HG03558 (cell line): ENCODE results near the gene SNED1.
"Not testable (repeated sequence)": the region's sequence is repeated elsewhere in the genome, so short reads cannot be mapped to it uniquely, and the experiment has no call there.

Experiments
- ATAC-seq: cut with Tn5 transposase; IDR thresholded peaks from one replicate; pipeline ENCODE4 v1.9.1; 2021; ENCODE audit warnings: moderate number of reproducible peaks; ENCODE audit not compliant: unreplicated experiment; ENCODE audit errors: extremely low read depth

SNED1 gene

DNA sequence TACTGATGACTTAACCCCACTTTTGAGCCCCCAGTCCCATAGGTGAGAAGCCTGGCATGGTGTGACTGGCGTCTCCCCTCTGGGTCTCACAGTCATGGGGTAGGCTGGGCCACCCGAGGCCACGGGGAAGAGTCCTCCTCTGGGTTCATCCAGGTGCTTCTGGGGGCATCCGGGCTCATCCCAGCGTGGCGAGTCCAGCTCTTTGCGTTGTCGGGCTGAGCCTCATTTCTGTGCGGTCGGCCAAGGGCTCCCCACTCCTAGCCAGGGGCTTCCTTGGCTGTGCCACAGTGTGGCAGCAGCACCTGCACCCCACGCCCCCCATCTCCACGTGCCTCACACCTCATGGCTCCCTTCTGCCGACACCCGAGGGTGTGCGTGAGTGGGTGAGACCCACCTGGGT is 27.6 kb upstream of the SNED1 start:
- no peak for ATAC-seq

DNA sequence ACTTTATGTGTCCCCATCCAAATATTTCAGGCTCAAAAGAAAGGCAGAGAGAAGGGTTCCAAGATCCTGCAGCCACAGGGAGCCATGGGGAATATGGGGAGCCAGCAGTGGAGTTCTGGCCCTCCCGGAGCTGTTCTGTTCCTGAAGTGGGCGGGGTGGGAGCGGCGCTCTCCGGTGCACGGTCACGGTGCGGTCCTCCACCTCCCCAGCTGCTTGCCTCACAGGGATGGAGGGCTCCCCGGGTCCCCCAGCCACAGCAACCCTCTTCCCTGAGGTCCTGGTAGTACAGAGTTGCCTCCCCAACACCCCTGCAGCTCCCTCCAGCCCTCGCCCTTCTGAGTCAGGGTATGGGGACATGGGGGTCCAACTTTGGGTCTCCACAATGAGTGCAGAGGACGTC is 26.2 kb upstream of the SNED1 start:
- no peak for ATAC-seq

DNA sequence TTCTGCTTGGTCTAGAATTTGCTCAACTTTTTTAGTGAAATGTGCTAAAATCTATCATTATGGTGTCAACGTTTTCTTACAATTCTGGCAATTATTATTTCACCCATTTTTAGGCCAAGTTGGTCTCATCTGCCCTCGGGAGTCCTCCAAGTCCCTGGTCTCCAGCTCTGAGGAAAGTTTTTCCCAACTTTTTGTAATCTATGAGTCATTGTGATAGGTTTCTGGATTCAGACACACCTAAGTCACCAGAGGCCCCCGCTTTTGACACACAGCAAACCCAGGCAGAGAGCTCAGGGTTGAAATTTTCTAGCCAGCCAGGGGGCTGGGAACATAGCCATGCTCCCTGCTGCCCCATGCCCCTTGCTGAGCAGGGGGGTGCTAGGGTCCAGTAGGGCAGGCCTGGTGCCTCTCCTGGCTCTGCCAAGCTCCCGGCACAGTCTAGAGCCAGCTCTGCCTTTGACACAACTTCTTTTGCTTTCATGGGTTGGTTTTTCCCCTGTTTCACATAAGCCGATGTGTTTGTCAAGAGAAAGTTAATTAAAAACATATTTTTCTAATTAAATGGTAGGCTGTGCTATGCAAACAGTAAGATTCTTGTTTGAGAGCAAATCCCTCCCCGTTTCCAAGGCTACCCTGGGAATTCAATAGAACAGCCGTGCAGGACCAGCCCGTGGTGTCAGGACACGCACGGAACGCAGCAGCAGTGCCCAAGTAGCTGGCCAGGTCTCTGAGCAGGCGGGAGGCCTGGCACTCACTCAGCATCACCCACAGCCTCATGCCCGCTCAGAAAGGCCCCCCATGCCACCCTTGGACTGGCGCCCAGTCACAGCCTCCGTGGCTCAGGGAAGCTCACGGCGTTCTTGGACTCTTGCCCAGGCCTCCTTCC is 25.5 kb upstream of the SNED1 start:
- no peak for ATAC-seq

DNA sequence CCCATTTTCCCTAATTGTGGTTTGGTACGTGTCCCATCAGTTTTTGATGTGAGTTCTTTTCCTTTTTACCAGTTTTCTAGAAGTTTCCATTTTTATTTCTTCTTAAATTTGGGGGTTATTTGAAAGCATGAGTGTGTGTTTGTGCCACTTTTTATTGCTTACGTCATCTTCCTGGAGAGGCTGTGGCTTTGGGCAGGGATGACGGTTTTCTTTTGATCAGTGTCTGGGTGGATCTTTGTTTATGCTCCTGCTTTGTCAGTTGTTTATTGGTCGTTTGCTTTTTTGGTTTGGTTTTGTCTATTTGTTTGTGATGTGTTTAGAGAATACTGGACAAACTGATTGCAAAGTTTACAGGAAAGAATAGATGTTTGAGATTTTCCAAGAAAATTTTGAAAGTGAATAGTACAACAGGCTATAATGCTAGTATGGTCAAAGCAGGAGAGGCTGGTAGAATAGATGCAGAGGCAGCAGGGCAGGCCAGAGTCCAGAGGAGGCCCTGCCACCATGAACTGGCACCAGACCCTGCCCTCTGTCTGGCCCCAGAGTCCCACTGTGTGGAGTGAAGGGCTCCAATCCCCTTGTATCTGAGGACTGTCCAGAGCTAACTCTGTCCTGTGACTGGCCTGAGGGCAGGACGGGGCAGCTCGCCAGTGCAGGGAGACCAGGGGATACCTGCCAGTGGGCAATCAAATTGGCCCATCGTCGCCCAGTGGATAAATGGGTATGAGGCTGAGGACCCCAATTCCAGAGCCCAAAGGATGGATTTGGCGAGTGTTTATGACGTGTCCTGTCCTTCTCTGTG is 23.4 kb upstream of the SNED1 start:
- no peak for ATAC-seq

- not testable (repeated sequence) for ATAC-seq
Observed at GRCh38 chr2:240975903-240976302, 22.5 kb upstream of the SNED1 start.

GRCh38 chr2:240981280-240981679 is 17.1 kb upstream of the SNED1 start:
- ATAC-seq = no peak

DNA sequence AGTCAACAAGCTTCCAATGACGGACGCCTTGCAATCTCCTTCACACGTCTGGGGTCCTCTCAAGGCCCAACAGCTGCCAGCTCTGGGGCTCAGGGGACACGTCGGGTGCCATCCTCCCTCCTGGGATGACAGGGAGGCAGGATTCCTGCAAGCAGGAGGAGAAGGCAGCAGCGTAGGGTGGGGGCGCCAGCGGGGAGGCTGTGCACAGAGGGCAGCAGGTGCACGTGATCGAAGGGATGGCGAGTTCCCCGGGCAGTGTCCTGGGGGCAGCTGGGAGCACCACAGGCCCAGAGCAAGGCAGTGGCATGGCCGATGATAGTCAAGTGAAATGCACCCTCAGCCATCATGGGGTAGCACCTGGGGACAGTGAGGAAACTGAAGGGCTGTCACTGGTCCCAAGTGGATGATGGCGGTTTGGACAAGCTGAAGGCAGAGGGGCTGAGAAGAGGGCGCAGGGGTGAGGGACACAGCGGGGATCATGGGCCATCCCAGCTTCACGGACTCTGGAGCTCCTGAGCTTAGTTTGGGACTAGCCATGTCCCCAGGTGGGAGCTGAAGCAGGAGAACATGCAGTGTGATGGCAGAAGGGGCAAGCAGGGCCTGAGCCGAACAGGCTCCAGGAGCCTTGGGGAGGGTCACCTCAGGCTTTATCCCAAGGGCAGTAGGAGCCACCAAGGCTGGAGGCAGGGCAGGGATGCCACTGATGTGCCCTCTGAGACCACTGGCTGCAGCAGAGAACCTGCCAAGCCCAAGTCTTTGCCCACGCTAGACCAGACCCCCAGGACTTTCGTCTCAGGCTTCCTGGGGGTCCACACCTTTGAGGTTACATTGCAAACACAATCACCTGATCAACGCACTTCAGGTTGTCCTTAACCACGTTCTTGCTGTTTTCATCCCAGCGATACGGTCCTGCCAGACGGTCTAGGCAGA is 16.3 kb upstream of the SNED1 start:
- no peak for ATAC-seq

GRCh38 chr2:240982821-240983281 is 15.6 kb upstream of the SNED1 start:
- no peak for ATAC-seq

DNA sequence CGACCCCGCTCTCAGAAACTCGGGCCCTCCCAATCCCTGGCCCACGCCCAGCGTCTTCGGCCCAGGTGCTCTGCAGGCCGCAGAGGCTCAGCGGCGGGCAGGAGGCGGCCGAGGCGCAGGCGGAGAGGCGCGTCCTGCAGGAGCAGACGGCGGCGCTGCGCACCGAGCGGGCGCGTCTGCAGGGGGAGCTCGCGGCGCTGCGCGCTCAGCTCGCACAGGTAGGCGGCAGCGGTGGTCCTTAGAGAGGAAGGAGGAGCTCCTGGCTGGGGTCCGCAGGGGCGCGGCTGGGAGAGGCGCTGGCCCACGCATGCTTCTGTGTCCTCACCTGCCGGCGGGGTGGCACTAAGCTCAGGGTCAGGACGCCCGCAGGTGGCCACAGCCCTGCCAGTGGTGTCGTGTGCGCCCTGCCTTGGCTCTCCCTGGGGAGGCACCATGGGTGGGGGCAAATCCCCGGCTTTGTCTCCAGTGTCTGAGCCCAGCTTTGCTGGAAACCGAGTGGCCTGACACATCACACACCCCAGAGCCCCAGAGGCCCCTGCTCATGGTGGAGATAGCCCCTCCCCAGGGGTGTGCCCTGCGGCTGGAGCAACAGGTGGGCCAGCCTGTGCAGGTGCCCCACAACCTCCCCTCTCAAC is 14.9 kb upstream of the SNED1 start:
- no peak for ATAC-seq

DNA sequence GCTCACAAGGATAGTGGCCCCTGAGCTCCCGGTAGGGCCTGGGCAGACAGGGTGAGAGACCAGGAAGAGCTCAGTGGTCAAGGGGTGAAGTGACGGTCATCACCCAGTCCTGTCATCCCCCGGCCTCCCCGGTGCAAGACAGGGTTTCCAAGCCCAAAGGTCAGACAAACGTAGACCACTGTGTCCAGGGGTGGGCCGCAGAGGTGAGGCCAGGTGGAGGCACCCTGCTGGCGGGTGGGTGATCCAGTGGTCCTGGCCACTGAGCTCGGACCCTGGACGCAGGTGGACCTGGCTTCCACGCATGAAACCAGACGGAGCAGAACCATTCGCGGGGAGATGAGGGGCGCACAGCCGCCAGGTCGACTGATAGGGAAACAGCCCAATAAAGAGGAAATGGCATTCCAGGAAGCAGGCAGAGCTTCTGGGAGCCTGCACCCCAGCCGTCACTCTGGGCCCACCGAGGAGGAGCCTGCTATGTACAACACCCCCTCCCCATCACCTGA is 14.4 kb upstream of the SNED1 start:
- no peak for ATAC-seq

- ATAC-seq = no peak
Observed at GRCh38 chr2:240985881-240986786, 12.3 kb upstream of the SNED1 start.

DNA sequence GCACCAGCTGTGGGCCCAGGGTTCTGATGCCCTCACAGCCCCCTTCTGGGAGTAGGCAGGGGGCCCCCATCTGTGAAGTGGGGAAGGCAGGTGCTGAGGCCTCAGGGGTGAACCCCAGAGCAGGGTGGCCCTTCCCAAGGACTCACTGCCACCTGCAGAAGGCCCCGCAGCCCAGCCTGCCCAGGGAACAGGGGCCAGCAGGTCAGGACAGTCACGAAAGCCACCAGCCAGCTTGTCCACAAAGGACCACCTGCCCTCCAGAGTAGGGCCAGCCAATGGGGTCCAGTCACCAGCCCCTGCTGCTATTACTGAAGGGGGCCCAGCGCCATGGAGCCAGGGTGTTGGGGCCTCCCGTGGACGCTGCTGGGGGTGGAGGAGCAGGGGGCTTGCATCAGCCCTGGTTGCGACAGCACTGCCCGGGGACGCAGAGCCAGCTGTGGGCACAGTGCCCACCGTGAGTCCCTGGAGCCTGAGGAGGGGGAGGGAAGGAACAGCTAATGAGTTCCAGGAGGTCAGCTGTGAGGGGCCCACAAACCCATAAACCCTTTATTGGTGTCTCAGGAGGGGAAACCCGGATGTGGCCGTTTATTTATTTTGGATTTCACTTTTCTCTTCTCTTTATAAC is 11.5 kb upstream of the SNED1 start:
- no peak for ATAC-seq

DNA sequence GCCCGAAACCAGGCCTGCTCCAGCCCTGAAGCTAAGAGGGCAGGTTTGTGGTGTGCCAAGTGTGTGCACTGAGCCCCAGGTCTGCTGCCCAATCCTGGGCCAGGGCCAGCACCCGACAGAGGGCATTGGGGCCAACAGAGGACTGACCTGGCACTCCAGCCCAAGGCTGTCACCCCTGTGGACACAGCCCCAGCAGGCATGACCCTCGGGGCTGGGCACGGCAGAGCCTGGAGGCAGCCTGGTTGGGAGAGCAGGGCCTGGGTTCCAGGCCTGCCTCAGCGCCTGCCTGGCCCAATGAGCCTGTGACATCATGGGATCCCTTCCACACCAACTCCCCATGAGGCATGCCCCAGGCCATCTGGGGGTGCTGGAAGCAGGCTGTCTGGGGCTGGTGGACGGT is 10.8 kb upstream of the SNED1 start:
- ATAC-seq = no peak

GRCh38 chr2:240988146-240988545 is 10.3 kb upstream of the SNED1 start:
- no peak for ATAC-seq

GRCh38 chr2:240988571-240989271 is 9.7 kb upstream of the SNED1 start:
- ATAC-seq = no peak

DNA sequence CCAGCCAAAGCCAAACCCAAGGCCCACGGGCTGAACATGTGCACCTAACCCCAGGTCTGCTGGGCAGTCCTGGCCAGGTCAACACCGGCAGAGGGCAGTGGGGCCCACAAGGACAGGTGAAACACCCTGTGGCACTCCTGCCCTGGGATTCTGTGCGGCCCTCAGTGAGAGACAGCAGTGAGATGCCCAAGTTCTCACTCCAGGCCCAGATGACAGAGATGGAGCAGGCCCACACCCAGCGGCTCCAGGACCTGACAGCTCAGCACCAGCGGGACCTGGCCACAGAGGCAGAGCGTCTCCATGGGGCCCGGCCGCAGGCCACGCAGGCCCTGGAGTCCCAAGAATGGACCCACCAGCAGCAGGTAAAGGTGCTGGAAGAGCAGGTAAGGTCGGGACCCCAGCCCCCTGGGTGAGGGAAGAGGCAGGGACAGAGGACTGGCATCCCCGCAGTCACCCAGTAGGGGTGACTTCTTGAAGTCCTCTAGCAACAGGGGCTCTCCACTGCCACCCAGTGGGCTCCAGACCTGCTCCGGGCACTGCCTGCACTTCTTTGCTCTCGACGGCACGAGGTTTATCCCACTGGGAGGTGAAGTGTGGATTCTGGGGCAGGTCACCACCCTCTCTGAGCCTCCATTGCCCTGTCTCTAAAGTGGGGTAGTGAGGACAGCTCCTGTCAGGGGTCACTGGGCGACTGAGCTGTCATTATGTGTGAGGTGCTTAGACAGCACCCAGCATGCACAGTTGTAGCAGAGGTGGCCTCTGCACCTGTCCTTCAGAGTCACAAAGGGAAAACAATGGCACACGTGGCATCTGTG is 8.8 kb upstream of the SNED1 start:
- no peak for ATAC-seq

- no peak for ATAC-seq
Observed at GRCh38 chr2:240990266-240990529, 8.2 kb upstream of the SNED1 start.
